ENCODE measurements around the gene ENOX1.

GRCh38 chr13:43669964-43670363 lies 116.8 kb downstream of the ENOX1 start:
- TF ChIP-seq EZH2 (IDR thresholded peaks at IDR 0.05) (no peak), CTCF (IDR thresholded peaks at IDR 0.05) (no peak)
